Coronary artery (tissue), 2 donors: ENCODE results near the gene NXN.
"Not testable (repeated sequence)": the region's sequence is repeated elsewhere in the genome, so short reads cannot be mapped to it uniquely, and the experiment has no call there.

ENCODE experiments used
- DNase-seq: peaks from one replicate; pipeline ENCODE4 v3.0.0-alpha.2; 2017; ENCODE audit warnings: low spot score
- H3K27ac ChIP-seq, 2 donors: fragments of 200-600 bp; sonication (generic); one replicate each; pipeline ENCODE4 v1.5.1; 2016 to 2019
- H3K4me3 ChIP-seq: fragments of 200-600 bp; sonication (generic); 2 replicates; pipeline ENCODE4 v1.5.1; 2016; ENCODE audit warnings: mild to moderate bottlenecking, moderate library complexity
- CTCF ChIP-seq: fragments of 200-600 bp; sonication (generic); IDR thresholded peaks from one replicate; pipeline ENCODE4 v1.5.1; 2019; ENCODE audit warnings: antibody characterized with exemption

Gene NXN

GRCh38 chr17:916315-916714 is 63.3 kb downstream of the NXN start:
- H3K4me3 ChIP-seq = no peak overlapping the region
- no peak overlapping the region for H3K27ac ChIP-seq
- no peak for DNase-seq
- TF ChIP-seq CTCF = no peak

- no peak for TF ChIP-seq CTCF
- no peak for DNase-seq
- Histone ChIP-seq H3K27ac (peak overlapping the region; percentile 46 to 56), H3K4me3 (no peak overlapping the region)
These were observed 63.9 kb downstream of the NXN start for GRCh38 chr17:915538-916201.

- DNase-seq = no peak
- TF ChIP-seq CTCF = no peak
- Histone ChIP-seq H3K27ac (no peak overlapping the region), H3K4me3 (no peak overlapping the region)
These were observed 65.0 kb downstream of the NXN start for GRCh38 chr17:914561-914960.

- Histone ChIP-seq H3K4me3 (no peak overlapping the region), H3K27ac (no peak overlapping the region)
- no peak for DNase-seq
- no peak for TF ChIP-seq CTCF
These were observed 66.4 kb downstream of the NXN start for GRCh38 chr17:913207-913606.

- TF ChIP-seq CTCF = no peak
- Histone ChIP-seq H3K4me3 (no peak overlapping the region), H3K27ac (no peak overlapping the region)
- no peak for DNase-seq
These were observed 69.8 kb downstream of the NXN start for GRCh38 chr17:909642-910323.

- no peak for DNase-seq
- no peak for TF ChIP-seq CTCF
- Histone ChIP-seq H3K27ac (no peak overlapping the region), H3K4me3 (no peak overlapping the region)
These were observed 71.9 kb downstream of the NXN start for GRCh38 chr17:907725-908124.

- DNase-seq, H3K27ac ChIP-seq, H3K4me3 ChIP-seq: not testable (repeated sequence)
These were observed 73.9 kb downstream of the NXN start for GRCh38 chr17:905708-906107.
